ENCODE data around the gene IFITM10. TPM values are rescaled to one million over a fixed set of nuclear protein-coding genes. Genes with fewer than 3 reads are reported as not detected.

Gene IFITM10
- total RNA-seq, 1 donor from 2014 or later: 39.8 TPM

DNA sequence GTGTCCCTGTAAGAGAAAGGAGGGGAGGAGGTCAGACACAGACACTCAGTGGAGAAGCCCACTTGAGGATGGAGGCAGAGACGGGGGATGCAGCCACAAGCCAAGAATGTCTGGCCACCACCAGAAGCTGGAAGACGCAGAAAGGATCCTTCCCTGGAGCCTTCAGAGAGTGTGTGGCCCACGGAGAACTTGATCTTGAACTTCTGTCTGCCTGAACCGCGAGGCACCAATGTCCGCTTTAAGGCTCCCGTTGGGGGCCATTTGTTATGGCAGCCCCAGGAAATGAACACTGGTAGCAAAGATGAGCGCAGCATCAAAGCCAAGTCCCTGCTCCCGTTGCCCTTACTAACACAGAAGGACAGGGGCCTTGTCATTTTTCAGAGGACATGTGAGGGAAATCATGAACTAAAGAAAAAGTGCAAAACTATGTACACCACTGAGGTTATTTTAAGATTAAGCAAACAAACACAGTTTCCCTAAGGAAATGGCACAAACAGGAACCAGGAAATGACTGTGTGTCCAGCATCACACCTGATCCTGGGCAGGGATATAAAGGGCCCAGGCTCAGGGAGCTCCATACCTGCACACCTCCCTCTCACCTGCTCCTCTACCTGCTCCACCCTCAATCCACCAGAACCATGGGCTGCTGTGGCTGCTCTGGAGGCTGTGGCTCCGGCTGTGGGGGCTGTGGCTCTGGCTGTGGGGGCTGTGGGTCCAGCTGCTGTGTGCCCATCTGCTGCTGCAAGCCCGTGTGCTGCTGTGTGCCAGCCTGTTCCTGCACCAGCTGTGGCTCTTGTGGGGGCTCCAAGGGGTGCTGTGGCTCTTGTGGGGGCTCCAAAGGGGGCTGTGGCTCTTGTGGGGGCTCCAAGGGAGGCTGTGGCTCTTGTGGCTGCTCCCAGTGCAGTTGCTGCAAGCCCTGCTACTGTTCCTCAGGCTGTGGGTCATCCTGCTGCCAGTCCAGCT lies 53.5 kb downstream of the IFITM10 start, which contains the start of gene KRTAP5-6:
KRTAP5-6 (plus strand) TSS at position 588 of the 963 bp plus-strand sequence; CDS start at position 639, 51 bp downstream.
- H3K4me1 Mint-ChIP-seq (ENCODE audit: low read depth): peaks cover 8% of the 10 kb centered on the region
- no peak for DNase-seq (ENCODE audit: low spot score)
- no peak for TF ChIP-seq CTCF (IDR thresholded peaks at IDR 0.05)
- peaks cover 13% of the 10 kb centered on the region for H3K27me3 Mint-ChIP-seq (ENCODE audit: low read depth)
- no peaks in the 10 kb centered on the region for H3K36me3 Mint-ChIP-seq (ENCODE audit: low read depth)
- H3K27ac Mint-ChIP-seq (ENCODE audit: unreplicated experiment): no peak within 1 kb of the TSS
- no peak within 1 kb of the TSS for H3K4me3 Mint-ChIP-seq (ENCODE audit: unreplicated experiment)
- peaks cover 2% of the 10 kb centered on the region for H3K9me3 Mint-ChIP-seq (ENCODE audit: low read depth)

DNA sequence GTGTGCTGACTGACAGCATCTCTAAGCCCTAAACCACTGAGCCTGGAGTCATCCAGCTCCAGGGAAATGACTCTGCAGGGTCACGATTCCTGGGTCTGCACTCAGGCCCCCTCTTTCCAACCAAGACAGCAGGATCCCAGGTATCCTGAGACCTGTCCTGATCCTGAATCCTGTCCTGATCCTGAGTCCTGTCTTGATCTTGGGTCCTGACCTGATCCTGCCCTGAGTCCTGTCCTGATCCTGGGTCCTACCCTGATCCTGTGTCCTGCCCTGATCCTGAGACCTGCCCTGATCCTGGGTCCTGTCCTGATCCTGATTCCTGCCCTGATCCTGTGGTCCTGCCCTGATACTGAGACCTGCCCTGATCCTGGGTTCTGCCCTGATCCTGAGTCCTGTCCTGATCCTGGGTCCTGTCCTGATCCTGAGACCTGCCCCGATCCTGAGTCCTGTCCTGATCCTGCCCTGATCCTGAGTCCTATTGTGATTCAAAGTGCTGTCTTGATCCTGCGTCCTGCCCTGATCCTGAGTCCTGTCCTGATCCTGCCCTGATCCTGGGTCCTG lies 54.8 kb downstream of the IFITM10 start:
- no peak overlapping the region for H3K27ac Mint-ChIP-seq (ENCODE audit: unreplicated experiment)
- no peak for TF ChIP-seq CTCF (IDR thresholded peaks at IDR 0.05)
- H3K36me3 Mint-ChIP-seq (ENCODE audit: low read depth): no peaks in the 10 kb centered on the region
- H3K4me1 Mint-ChIP-seq (ENCODE audit: low read depth): peaks cover 8% of the 10 kb centered on the region
- H3K27me3 Mint-ChIP-seq (ENCODE audit: low read depth): peaks cover 14% of the 10 kb centered on the region
- no peak overlapping the region for H3K4me3 Mint-ChIP-seq (ENCODE audit: unreplicated experiment)
- peaks cover 2% of the 10 kb centered on the region for H3K9me3 Mint-ChIP-seq (ENCODE audit: low read depth)
- no peak for DNase-seq (ENCODE audit: low spot score)

GRCh38 chr11:1694846-1695547 lies 55.4 kb downstream of the IFITM10 start:
- TF ChIP-seq CTCF (IDR thresholded peaks at IDR 0.05): no peak
- Mint-ChIP-seq H3K9me3 (ENCODE audit: low read depth) (peaks cover 2% of the 10 kb centered on the region), H3K36me3 (ENCODE audit: low read depth) (no peaks in the 10 kb centered on the region), H3K4me1 (ENCODE audit: low read depth) (peaks cover 8% of the 10 kb centered on the region), H3K27ac (ENCODE audit: unreplicated experiment) (no peak overlapping the region), H3K27me3 (ENCODE audit: low read depth) (peaks cover 17% of the 10 kb centered on the region), H3K4me3 (ENCODE audit: unreplicated experiment) (no peak overlapping the region)
- no peak for DNase-seq (ENCODE audit: low spot score)

DNA sequence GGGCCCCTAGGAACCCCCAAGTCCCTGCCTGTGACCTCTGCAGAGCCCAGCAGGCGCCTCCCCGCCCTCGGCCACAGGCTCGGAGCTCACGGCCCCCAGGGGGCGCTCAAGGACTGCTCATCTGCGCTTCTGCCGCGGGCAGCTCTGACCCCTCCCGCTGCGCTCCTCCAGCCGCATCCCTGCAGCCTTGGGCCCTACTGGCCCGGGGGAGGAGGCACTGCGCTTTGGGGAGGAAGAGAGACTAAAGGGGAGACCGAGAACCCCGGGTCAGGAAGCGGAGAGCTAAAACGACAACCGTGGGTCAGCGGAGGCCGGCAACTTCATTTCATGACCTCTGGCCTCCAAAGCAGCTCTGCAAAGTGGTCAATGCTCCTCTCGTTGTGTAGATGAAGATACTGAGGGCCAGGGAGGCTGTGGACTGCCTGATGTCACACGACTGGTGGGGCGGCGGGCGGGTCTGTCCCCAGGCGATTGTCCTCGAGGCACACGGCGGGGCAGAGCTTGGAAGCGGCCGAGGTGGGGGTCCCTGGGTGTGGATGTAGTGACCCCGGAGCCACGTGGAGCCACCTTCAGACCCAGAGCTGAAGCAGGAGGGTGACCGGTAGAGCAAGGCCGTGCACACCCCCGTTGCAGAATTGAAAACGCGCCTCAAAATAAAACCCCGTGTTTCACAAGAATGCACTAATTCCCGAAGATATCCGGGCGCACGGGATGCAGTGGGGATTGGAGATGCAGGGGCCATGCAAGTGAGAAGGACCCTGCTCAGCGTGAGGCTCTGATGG lies 56.1 kb downstream of the IFITM10 start:
- Mint-ChIP-seq H3K27ac (ENCODE audit: unreplicated experiment) (no peak overlapping the region), H3K9me3 (ENCODE audit: low read depth) (peaks cover 2% of the 10 kb centered on the region), H3K27me3 (ENCODE audit: low read depth) (peaks cover 17% of the 10 kb centered on the region), H3K4me3 (ENCODE audit: unreplicated experiment) (no peak overlapping the region), H3K4me1 (ENCODE audit: low read depth) (peaks cover 8% of the 10 kb centered on the region), H3K36me3 (ENCODE audit: low read depth) (no peaks in the 10 kb centered on the region)
- no peak for DNase-seq (ENCODE audit: low spot score)
- TF ChIP-seq CTCF (IDR thresholded peaks at IDR 0.05): peak; percentile 89

Measured in chondrocyte (in vitro differentiated cells).